Measurements from ENCODE around the gene KCNMA1.
A peak's percentile ranks its signal among the peaks of the same experiment; 100 is the strongest.
"Not testable (repeated sequence)": the region's sequence is repeated elsewhere in the genome, so short reads cannot be mapped to it uniquely, and the experiment has no call there.

Gene KCNMA1

GRCh38 chr10:77637532-77638320 is at the start of gene KCNMA1:
KCNMA1 (minus strand) TSS chr10:77637808.
- DNase-seq, result peak; percentile 34

- DNase-seq, result no peak
Observed at GRCh38 chr10:77686650-77687417, 49.2 kb upstream of the KCNMA1 start.

- DNase-seq, result no peak
Observed at GRCh38 chr10:77686096-77686495, 48.5 kb upstream of the KCNMA1 start.

GRCh38 chr10:77685432-77685831 is 47.8 kb upstream of the KCNMA1 start:
- peak; percentile 92 for DNase-seq

- not testable (repeated sequence) for DNase-seq
Observed at GRCh38 chr10:77683088-77683432, 45.5 kb upstream of the KCNMA1 start.

- DNase-seq, result no peak
Observed at GRCh38 chr10:77682393-77683087, 44.9 kb upstream of the KCNMA1 start.

GRCh38 chr10:77681839-77682238 is 44.2 kb upstream of the KCNMA1 start:
- no peak for DNase-seq

- DNase-seq, result no peak
Observed at GRCh38 chr10:77680811-77681210, 43.2 kb upstream of the KCNMA1 start.

- DNase-seq, result no peak
Observed at GRCh38 chr10:77680065-77680464, 42.5 kb upstream of the KCNMA1 start.

GRCh38 chr10:77679217-77679616 is 41.6 kb upstream of the KCNMA1 start:
- DNase-seq, result no peak

GRCh38 chr10:77678146-77678545 is 40.5 kb upstream of the KCNMA1 start:
- DNase-seq, result no peak

GRCh38 chr10:77675347-77675746 is 37.7 kb upstream of the KCNMA1 start:
- DNase-seq, result no peak

GRCh38 chr10:77673515-77674140 is 36.0 kb upstream of the KCNMA1 start:
- DNase-seq, result no peak

GRCh38 chr10:77673101-77673500 is 35.5 kb upstream of the KCNMA1 start:
- DNase-seq, result no peak

GRCh38 chr10:77671594-77672252 is 34.1 kb upstream of the KCNMA1 start:
- no peak for DNase-seq

- no peak for DNase-seq
Observed at GRCh38 chr10:77670817-77671443, 33.3 kb upstream of the KCNMA1 start.

- no peak for DNase-seq
Observed at GRCh38 chr10:77669892-77670291, 32.3 kb upstream of the KCNMA1 start.

GRCh38 chr10:77667426-77668324 is 30.1 kb upstream of the KCNMA1 start:
- DNase-seq, result peak; percentile 40

GRCh38 chr10:77666821-77667220 is 29.2 kb upstream of the KCNMA1 start:
- DNase-seq, result no peak

GRCh38 chr10:77664696-77665095 is 27.1 kb upstream of the KCNMA1 start:
- no peak for DNase-seq

GRCh38 chr10:77664008-77664407 is 26.4 kb upstream of the KCNMA1 start:
- no peak for DNase-seq

Measured in COR-L47 (cell line).